PC-9 (cell line): ENCODE data around the gene SYNGR1. TPM values are rescaled to one million over a fixed set of nuclear protein-coding genes. Genes with fewer than 3 reads are reported as not detected.

Source experiments
- BruUV-seq: library from RNA; stranded (reverse); fragments of 400-500 nt; replicated peaks from 2 replicates; lab custom pipeline; 2021; lab: Mats Ljungman, UMichigan
- CTCF ChIA-PET: fragments of 300-600 bp; sonication (Branson Sonifier 250); formaldehyde crosslinking; loops from one replicate; lab custom pipeline; 2022; ENCODE audit warnings: antibody characterized with exemption; lab: Charles Lee
- POLR2A ChIA-PET: fragments of 300-600 bp; sonication (Branson Sonifier 250); formaldehyde crosslinking; loops from one replicate; lab custom pipeline; 2022; ENCODE audit warnings: antibody characterized with exemption; ENCODE audit not compliant: unreplicated experiment; lab: Charles Lee
- DNase-seq, 2 experiments: peaks; one replicate each; pipeline versions ENCODE4 v3.0.0 to v3.0.0-alpha.2; 2015 to 2022; ENCODE audit warnings: mixed read lengths in 1 of 2
- H2AFZ ChIP-seq: fragments of 200-600 bp; sonication (generic); 2 replicates; pipeline ENCODE4 v1.8.1; 2017; ENCODE audit warnings: antibody characterized with exemption
- H3F3A ChIP-seq: fragments of 200-600 bp; sonication (generic); 2 replicates; pipeline ENCODE4 v1.8.1; 2017; ENCODE audit warnings: antibody characterized with exemption, mild to moderate bottlenecking, low read depth; ENCODE audit not compliant: insufficient read depth
- H3K27ac ChIP-seq: fragments of 200-600 bp; sonication (generic); 2 replicates; pipeline ENCODE4 v1.6.1; 2016; ENCODE audit warnings: mixed run types
- H3K27me3 ChIP-seq: fragments of 200-600 bp; sonication (generic); 2 replicates; pipeline ENCODE4 v1.6.1; 2016; ENCODE audit warnings: low read depth, mixed run types; ENCODE audit not compliant: insufficient read depth
- H3K36me3 ChIP-seq: fragments of 200-600 bp; sonication (generic); 2 replicates; pipeline ENCODE4 v1.6.1; 2016; ENCODE audit warnings: low read depth, mixed run types
- H3K4me1 ChIP-seq: fragments of 200-600 bp; sonication (generic); replicated peaks from 2 replicates; pipeline ENCODE4 v1.6.1; 2016; ENCODE audit warnings: mixed run types; ENCODE audit not compliant: insufficient read depth
- H3K4me2 ChIP-seq: fragments of 200-600 bp; sonication (generic); 2 replicates; pipeline ENCODE4 v1.6.1; 2017; ENCODE audit warnings: mixed run types
- H3K4me3 ChIP-seq: fragments of 200-600 bp; sonication (generic); 2 replicates; pipeline ENCODE4 v1.6.1; 2016; ENCODE audit warnings: mixed run types
- H3K79me2 ChIP-seq: fragments of 200-600 bp; sonication (generic); 2 replicates; pipeline ENCODE4 v1.6.1; 2017; ENCODE audit warnings: low read depth, mixed run types
- H3K9me2 ChIP-seq: fragments of 200-600 bp; sonication (generic); 2 replicates; pipeline ENCODE4 v1.8.1; 2017; ENCODE audit warnings: mild to moderate bottlenecking; ENCODE audit not compliant: insufficient read depth
- H3K9me3 ChIP-seq: fragments of 200-600 bp; sonication (generic); 2 replicates; pipeline ENCODE4 v1.8.1; 2016; ENCODE audit warnings: low read depth; ENCODE audit not compliant: insufficient read depth
- H4K20me1 ChIP-seq: fragments of 200-600 bp; sonication (generic); 2 replicates; pipeline ENCODE4 v1.8.1; 2017; ENCODE audit not compliant: insufficient read depth
- CTCF ChIP-seq: fragments of 200-600 bp; sonication (generic); conservative IDR thresholded peaks from 2 replicates; pipeline ENCODE4 v1.6.1; 2017; ENCODE audit warnings: mixed run types, antibody characterized with exemption, mild to moderate bottlenecking, moderate library complexity
- EZH2 ChIP-seq: fragments of 200-600 bp; sonication (generic); IDR thresholded peaks from 2 replicates; pipeline ENCODE4 v1.8.0; 2017; ENCODE audit warnings: antibody characterized with exemption, low read depth
- intact Hi-C: fragments of 100-400 bp; cut with micrococcal nuclease; formaldehyde crosslinking; loops from one replicate; pipeline ENCODE4 v1.10.0; 2022; ENCODE audit not compliant: unreplicated experiment
- total RNA-seq: library from RNA; stranded (reverse); gene quantifications from 2 replicates; pipeline ENCODE4 v1.2.3, GENCODE V29; 2021

SYNGR1 gene
- total RNA-seq, 1 experiment from 2014 or later = 12.0 TPM

GRCh38 chr22:39428597-39429071 lies 78.8 kb downstream of the SYNGR1 start:
- BruUV-seq = no TSS peak
- POLR2A ChIA-PET = no interaction called here
- Histone ChIP-seq H3F3A (no peaks in the 10 kb centered on the region; the same call in 1 of the 2 replicates), H3K9me2 (no peaks in the 10 kb centered on the region), H4K20me1 (no peaks in the 10 kb centered on the region; the same call in 1 of the 2 replicates), H3K79me2 (no peaks in the 10 kb centered on the region), H2AFZ (no peak overlapping the region), H3K9me3 (no peaks in the 10 kb centered on the region), H3K36me3 (0 out of 2 replicates have a peak, but pooled peaks cover 5% of the 10 kb centered on the region), H3K27me3 (no peaks in the 10 kb centered on the region), H3K4me3 (no peak overlapping the region), H3K4me1 (no peaks in the 10 kb centered on the region), H3K27ac (no peak overlapping the region), H3K4me2 (no peak overlapping the region)
- TF ChIP-seq EZH2 = no peak
- TF ChIP-seq CTCF = no peak
- CTCF ChIA-PET = interaction anchor here (0.6 to 0.9 kb wide), 2 partner anchors 9 to 29 kb away, joined by 4 to 5 read pairs; partner anchors contain the start of gene TAB1
- DNase-seq = peak in 1 of 2 experiments; percentile 47
- intact Hi-C loops = no loop called here

GRCh38 chr22:39429186-39429585 lies 79.4 kb downstream of the SYNGR1 start:
- Histone ChIP-seq H3K79me2 (no peaks in the 10 kb centered on the region), H3K9me2 (no peaks in the 10 kb centered on the region), H2AFZ (no peak overlapping the region), H3K4me3 (no peak overlapping the region), H3K27ac (no peak overlapping the region), H3K9me3 (no peaks in the 10 kb centered on the region), H3F3A (no peaks in the 10 kb centered on the region; the same call in 1 of the 2 replicates), H3K36me3 (0 out of 2 replicates have a peak, but pooled peaks cover 3% of the 10 kb centered on the region), H3K27me3 (no peaks in the 10 kb centered on the region), H3K4me1 (no peaks in the 10 kb centered on the region), H4K20me1 (no peaks in the 10 kb centered on the region; the same call in 1 of the 2 replicates), H3K4me2 (no peak overlapping the region)
- intact Hi-C loops = no loop called here
- TF ChIP-seq EZH2 (no peak), CTCF (no peak)
- POLR2A ChIA-PET = no interaction called here
- CTCF ChIA-PET = interaction anchor here (0.6 kb wide), 1 partner anchor 8 kb away, joined by 5 read pairs; no protein-coding TSS in a partner anchor
- BruUV-seq = no TSS peak
- DNase-seq = no peak

GRCh38 chr22:39429916-39430575 lies 80.3 kb downstream of the SYNGR1 start:
- Histone ChIP-seq H3K4me2 (no peak overlapping the region), H3K9me2 (no peaks in the 10 kb centered on the region), H3F3A (no peaks in the 10 kb centered on the region; the same call in 1 of the 2 replicates), H2AFZ (no peak overlapping the region), H3K4me3 (no peak overlapping the region), H3K36me3 (0 out of 2 replicates have a peak, but pooled peaks cover 3% of the 10 kb centered on the region), H3K79me2 (no peaks in the 10 kb centered on the region), H3K27ac (no peak overlapping the region), H3K9me3 (no peaks in the 10 kb centered on the region), H3K4me1 (no peaks in the 10 kb centered on the region), H4K20me1 (no peaks in the 10 kb centered on the region), H3K27me3 (no peaks in the 10 kb centered on the region)
- DNase-seq = no peak
- BruUV-seq = no TSS peak
- CTCF ChIA-PET = no interaction called here
- POLR2A ChIA-PET = no interaction called here
- no peak for TF ChIP-seq CTCF
- TF ChIP-seq EZH2 = no peak
- intact Hi-C loops = no loop called here
